ENCODE data around the gene TMEM131L.
A peak's percentile ranks its signal among the peaks of the same experiment; 100 is the strongest.
"Not testable (repeated sequence)": the region's sequence is repeated elsewhere in the genome, so short reads cannot be mapped to it uniquely, and the experiment has no call there.

TMEM131L gene, protein sequence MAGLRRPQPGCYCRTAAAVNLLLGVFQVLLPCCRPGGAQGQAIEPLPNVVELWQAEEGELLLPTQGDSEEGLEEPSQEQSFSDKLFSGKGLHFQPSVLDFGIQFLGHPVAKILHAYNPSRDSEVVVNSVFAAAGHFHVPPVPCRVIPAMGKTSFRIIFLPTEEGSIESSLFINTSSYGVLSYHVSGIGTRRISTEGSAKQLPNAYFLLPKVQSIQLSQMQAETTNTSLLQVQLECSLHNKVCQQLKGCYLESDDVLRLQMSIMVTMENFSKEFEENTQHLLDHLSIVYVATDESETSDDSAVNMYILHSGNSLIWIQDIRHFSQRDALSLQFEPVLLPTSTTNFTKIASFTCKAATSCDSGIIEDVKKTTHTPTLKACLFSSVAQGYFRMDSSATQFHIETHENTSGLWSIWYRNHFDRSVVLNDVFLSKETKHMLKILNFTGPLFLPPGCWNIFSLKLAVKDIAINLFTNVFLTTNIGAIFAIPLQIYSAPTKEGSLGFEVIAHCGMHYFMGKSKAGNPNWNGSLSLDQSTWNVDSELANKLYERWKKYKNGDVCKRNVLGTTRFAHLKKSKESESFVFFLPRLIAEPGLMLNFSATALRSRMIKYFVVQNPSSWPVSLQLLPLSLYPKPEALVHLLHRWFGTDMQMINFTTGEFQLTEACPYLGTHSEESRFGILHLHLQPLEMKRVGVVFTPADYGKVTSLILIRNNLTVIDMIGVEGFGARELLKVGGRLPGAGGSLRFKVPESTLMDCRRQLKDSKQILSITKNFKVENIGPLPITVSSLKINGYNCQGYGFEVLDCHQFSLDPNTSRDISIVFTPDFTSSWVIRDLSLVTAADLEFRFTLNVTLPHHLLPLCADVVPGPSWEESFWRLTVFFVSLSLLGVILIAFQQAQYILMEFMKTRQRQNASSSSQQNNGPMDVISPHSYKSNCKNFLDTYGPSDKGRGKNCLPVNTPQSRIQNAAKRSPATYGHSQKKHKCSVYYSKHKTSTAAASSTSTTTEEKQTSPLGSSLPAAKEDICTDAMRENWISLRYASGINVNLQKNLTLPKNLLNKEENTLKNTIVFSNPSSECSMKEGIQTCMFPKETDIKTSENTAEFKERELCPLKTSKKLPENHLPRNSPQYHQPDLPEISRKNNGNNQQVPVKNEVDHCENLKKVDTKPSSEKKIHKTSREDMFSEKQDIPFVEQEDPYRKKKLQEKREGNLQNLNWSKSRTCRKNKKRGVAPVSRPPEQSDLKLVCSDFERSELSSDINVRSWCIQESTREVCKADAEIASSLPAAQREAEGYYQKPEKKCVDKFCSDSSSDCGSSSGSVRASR (N-terminal part only)

GRCh38 chr4:153466081-153466948, at the start of gene TMEM131L:
TMEM131L (plus strand) TSS chr4:153466360; CDS start chr4:153466398, 38 bp downstream.
- no peak for DNase-seq (ENCODE audit: low read depth)

GRCh38 chr4:153416456-153416855, 49.7 kb upstream of the TMEM131L start:
- not testable (repeated sequence) for DNase-seq (ENCODE audit: low read depth)

GRCh38 chr4:153418121-153418520, 48.0 kb upstream of the TMEM131L start:
- no peak for DNase-seq (ENCODE audit: low read depth)

DNA sequence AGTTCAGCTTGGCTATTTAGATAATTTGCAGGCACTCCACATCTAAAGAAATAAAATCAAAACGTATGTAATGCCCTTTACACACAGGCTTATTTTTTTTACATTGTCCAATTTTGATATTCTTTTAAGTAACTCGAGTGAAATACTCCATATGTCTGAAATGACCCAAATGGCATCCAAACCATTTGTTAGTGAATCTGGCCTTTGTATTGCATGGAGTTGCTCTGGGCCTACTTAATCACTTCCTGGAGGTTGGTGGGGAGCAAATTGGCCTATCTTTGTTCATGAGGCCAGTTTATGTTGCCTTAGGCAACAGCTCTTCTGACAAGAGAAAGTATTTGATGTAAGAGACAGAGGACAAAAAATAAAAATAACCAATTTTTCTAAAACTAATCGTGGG, 47.6 kb upstream of the TMEM131L start:
- DNase-seq (ENCODE audit: low read depth), result no peak

DNA sequence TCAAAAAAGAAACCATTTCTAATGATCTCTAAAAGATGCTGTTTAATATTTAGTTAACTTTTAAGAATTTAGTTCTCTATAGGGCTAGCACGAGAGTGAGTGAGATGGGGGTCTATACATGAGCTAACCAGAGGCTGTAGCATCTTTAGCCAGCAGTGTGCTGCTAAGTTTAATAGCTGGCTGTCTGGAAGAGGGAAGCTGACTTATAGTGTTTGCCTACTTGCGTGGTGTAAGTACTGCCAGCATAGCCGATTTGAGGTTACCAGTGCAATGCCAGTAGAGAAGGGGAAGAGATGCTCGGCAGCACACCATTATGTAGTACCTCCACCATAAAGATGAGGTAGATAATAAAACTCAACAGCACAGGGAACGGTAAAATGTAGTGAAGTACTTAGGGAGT, 47.1 kb upstream of the TMEM131L start:
- no peak for DNase-seq (ENCODE audit: low read depth)

- DNase-seq (ENCODE audit: low read depth), result no peak
Measured at GRCh38 chr4:153419673-153420278, 46.4 kb upstream of the TMEM131L start.

- no peak for DNase-seq (ENCODE audit: low read depth)
Measured at GRCh38 chr4:153420361-153420760, 45.8 kb upstream of the TMEM131L start.

DNA sequence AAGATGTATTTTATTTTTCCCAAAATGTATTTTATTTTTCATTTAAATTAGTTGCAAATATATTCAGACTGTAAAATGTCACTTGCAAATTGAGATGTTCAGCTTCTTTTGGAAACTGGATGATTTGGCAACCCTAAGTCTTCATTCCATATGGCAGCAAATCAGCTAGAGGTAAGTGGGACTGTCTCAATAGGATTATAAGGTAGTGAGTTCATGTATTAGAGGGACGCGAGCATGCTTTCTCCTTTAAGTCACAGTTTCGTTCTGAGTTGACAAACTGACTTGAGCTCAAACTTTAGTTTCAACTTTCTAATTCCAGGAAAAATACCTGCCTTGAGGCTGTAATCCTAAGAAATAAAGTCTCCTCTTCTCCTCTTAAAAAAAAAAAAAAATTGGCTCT, 44.2 kb upstream of the TMEM131L start:
- no peak for DNase-seq (ENCODE audit: low read depth)

DNA sequence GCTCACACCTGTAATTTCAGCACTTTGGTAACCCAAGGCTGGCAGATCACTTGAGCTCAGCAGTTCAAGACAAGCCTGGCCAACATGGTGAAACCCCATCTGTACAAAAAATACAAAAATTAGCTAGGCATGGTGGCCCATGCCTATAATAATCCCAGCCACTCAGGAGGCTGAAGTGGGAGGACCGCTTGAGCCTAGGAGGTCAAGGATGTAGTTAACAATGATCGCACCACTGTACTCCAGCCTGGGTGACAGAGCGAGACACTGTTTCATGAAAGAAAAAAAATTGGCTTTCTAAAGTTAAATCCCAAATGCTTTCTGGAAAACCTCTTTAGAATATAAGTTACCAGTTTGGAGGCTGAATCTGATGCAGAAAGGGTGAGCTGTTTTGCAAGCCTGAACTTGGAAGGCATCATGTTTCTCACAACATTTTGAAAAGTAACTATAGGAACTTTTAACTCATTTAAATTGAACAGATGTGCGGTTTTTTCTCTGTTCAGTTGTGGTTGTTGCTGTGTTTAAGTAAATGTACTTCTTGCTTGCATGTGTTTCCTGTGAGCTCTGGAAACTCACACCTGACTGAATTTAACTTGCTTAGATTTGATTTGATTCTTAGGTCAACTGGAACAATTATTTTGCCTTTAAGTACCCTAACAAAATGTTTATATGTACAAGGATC, 39.8 kb upstream of the TMEM131L start:
- DNase-seq (ENCODE audit: low read depth), result no peak

- no peak for DNase-seq (ENCODE audit: low read depth)
Measured at GRCh38 chr4:153427363-153428071, 38.6 kb upstream of the TMEM131L start.

DNA sequence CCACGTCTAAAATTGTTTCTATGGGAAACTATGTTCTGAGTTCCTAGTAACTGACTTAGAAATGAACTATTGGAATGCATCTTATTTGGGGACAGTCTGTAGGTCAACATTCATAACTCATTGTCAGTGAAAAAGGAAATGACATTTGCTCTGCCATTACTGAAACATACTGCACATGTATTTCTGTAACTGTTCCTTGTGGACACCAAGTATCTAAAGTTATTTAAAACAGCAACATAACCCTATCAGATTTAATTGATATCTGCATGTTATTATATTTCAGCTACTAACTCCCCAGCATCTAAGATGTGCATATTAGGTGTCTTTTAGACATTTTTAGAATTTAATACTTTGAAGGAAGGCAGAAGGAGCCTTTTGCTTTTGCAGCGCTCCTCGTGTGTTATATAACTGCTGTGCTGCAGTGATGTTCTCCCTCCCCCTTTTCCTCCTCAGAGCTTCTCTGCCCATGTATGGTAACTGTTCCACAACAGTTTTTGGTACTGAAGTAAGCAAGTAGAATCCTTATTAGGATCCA, 37.2 kb upstream of the TMEM131L start:
- DNase-seq (ENCODE audit: low read depth), result no peak

DNA sequence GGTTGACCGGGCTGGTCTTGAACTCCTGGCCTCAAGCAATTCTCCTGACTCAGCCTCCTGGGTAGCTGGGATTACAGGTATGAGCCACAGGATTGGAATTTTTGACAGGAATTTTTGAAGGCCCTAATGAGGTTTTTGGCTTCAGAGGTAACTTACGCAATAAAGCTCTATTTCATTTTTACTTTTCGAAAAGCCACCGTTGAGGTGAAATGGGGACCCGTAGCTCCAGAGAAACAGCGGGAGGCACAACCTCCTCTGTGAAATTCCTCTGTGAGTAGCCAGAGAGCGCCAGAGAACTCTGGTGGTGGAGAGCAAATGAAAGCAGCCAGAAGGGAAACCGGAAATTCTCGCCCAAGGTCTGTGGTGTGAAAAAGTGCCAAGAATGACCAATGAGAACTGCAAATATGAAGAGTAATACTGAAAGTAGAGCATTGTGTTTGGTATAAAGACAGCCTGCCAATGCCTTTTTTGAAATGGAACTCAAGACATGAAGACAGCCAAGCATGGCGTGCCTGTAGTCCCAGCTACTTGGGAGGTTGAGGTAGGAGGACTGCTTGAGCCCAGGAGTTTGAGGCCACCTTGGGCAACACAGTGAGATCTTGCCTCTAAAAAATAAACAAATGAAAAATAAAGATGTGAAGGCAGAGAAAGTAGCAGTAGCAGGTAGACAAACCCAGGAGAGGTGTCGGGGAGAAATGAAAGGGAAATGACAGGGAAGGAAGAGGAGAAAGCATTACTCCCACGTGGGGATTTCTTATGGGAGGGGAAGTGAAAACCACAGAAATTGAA, 33.0 kb upstream of the TMEM131L start:
- DNase-seq (ENCODE audit: low read depth), result peak; percentile 66

GRCh38 chr4:153433754-153434105, 32.4 kb upstream of the TMEM131L start:
- DNase-seq (ENCODE audit: low read depth), result no peak

- DNase-seq (ENCODE audit: low read depth), result no peak
Measured at GRCh38 chr4:153434190-153434589, 32.0 kb upstream of the TMEM131L start.

- DNase-seq (ENCODE audit: low read depth), result no peak
Measured at GRCh38 chr4:153438916-153439756, 27.0 kb upstream of the TMEM131L start.

GRCh38 chr4:153439831-153440230, 26.3 kb upstream of the TMEM131L start:
- no peak for DNase-seq (ENCODE audit: low read depth)

DNA sequence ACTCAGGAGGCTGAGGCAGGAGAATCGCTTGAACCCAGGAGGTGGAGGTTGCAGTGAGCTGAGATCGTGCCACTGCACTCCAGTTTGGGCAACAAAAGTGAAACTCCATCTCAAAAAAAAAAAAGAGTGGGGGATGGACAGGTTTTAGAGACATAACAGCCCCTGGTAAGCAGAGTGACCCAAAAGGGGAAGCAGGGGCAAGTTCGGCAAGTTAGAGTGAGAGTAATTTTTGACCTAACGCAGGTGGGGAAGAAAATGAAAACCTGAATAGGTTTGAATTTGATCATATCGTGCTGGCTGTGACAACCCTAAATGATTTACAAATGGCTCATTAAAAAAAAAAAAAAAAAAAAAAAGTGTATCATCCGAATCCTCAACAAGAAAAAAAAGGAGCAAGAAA, 25.7 kb upstream of the TMEM131L start:
- DNase-seq (ENCODE audit: low read depth), result no peak

Data from fibroblast of the conjunctiva (primary cell).